Trophoblast cell (in vitro differentiated cells and primary cell): Measurements from ENCODE around the gene PRICKLE1.
"Not testable (repeated sequence)": the region's sequence is repeated elsewhere in the genome, so short reads cannot be mapped to it uniquely, and the experiment has no call there.

Experiments used
- DNase-seq, 2 donors: peaks; one replicate each; pipeline ENCODE4 v3.0.0-alpha.2; 2016
- H2AFZ ChIP-seq: 2 replicates; pipeline ENCODE4 v1.6.1; 2013; ENCODE audit warnings: low read length, moderate library complexity, mild to moderate bottlenecking; ENCODE audit not compliant: insufficient read depth, poor library complexity
- H2AK5ac ChIP-seq: 2 replicates; pipeline ENCODE4 v1.6.1; 2013; ENCODE audit warnings: mild to moderate bottlenecking, low read length
- H2BK120ac ChIP-seq: 2 replicates; pipeline ENCODE4 v1.6.1; 2013; ENCODE audit warnings: low read length, mild to moderate bottlenecking, moderate library complexity; ENCODE audit not compliant: insufficient read depth, poor library complexity
- H2BK12ac ChIP-seq: 2 replicates; pipeline ENCODE4 v1.6.1; 2013; ENCODE audit warnings: mild to moderate bottlenecking, low read length, moderate library complexity
- H2BK5ac ChIP-seq: 2 replicates; pipeline ENCODE4 v1.6.1; 2013; ENCODE audit warnings: low read length, low read depth, moderate library complexity, mild to moderate bottlenecking; ENCODE audit not compliant: poor library complexity
- H3K14ac ChIP-seq: 2 replicates; pipeline ENCODE4 v1.6.1; 2013; ENCODE audit warnings: mild to moderate bottlenecking, low read length
- H3K18ac ChIP-seq: 2 replicates; pipeline ENCODE4 v1.6.1; 2013; ENCODE audit warnings: mild to moderate bottlenecking, low read length
- H3K23ac ChIP-seq: 2 replicates; pipeline ENCODE4 v1.6.1; 2013; ENCODE audit warnings: low read length
- H3K27ac ChIP-seq: 2 replicates; pipeline ENCODE4 v1.5.1; 2013; ENCODE audit warnings: low read depth, mild to moderate bottlenecking, inconsistent platforms, low read length, moderate library complexity
- H3K27me3 ChIP-seq: 2 replicates; pipeline ENCODE4 v1.6.1; 2013; ENCODE audit warnings: inconsistent platforms, mild to moderate bottlenecking, low read length, moderate library complexity; ENCODE audit not compliant: insufficient read depth
- H3K36me3 ChIP-seq, 2 experiments: 1 replicate in 1 of 2; 2 replicates in 1 of 2; pipeline ENCODE4 v1.6.1; 2013; ENCODE audit warnings: low read length in 2 of 2, mild to moderate bottlenecking in 2 of 2, moderate library complexity in 1 of 2; ENCODE audit not compliant: insufficient read depth in 2 of 2, control insufficient read depth in 1 of 2
- H3K4ac ChIP-seq: 2 replicates; pipeline ENCODE4 v1.6.1; 2013; ENCODE audit warnings: low read depth, mild to moderate bottlenecking, low read length, moderate library complexity
- H3K4me1 ChIP-seq, 2 experiments: 1 replicate in 1 of 2; 2 replicates in 1 of 2; pipeline ENCODE4 v1.6.1; 2013; ENCODE audit warnings: low read length in 2 of 2, mild to moderate bottlenecking in 2 of 2, moderate library complexity in 1 of 2; ENCODE audit not compliant: insufficient read depth in 2 of 2, control insufficient read depth in 1 of 2
- H3K4me2 ChIP-seq: 2 replicates; pipeline ENCODE4 v1.6.1; 2013; ENCODE audit warnings: inconsistent platforms, mild to moderate bottlenecking, low read length, moderate library complexity
- H3K4me3 ChIP-seq: 2 replicates; pipeline ENCODE4 v1.5.1; 2013; ENCODE audit warnings: mild to moderate bottlenecking, low read depth, low read length, inconsistent platforms
- H3K79me1 ChIP-seq: one replicate; pipeline ENCODE4 v1.6.1; 2013; ENCODE audit warnings: low read length
- H3K79me2 ChIP-seq: 2 replicates; pipeline ENCODE4 v1.6.1; 2013; ENCODE audit warnings: low read length, mild to moderate bottlenecking; ENCODE audit not compliant: control insufficient read depth, insufficient read depth, poor library complexity
- H3K9ac ChIP-seq: 2 replicates; pipeline ENCODE4 v1.6.1; 2013; ENCODE audit warnings: mild to moderate bottlenecking, low read length
- H3K9me3 ChIP-seq: 2 replicates; pipeline ENCODE4 v1.6.1; 2013; ENCODE audit warnings: low read depth, mild to moderate bottlenecking, control low read depth, inconsistent platforms, low read length; ENCODE audit not compliant: insufficient read depth
- H4K12ac ChIP-seq: 2 replicates; pipeline ENCODE4 v1.6.1; 2013; ENCODE audit warnings: low read depth, mild to moderate bottlenecking, low read length, moderate library complexity
- H4K8ac ChIP-seq: 2 replicates; pipeline ENCODE4 v1.6.1; 2013; ENCODE audit warnings: low read depth, mild to moderate bottlenecking, low read length, moderate library complexity
- H4K91ac ChIP-seq: one replicate; pipeline ENCODE4 v1.6.1; 2013; ENCODE audit warnings: low read depth, mild to moderate bottlenecking, low read length, moderate library complexity
- WGBS: extraction: QIAGEN DNeasy Blood & Tissue Kit; methylation state at CpG from one replicate; pipeline ENCODE4 v1.1.7; 2013; ENCODE audit warnings: missing lambda C conversion rate; ENCODE audit not compliant: insufficient read length, insufficient coverage; ENCODE audit errors: extremely low coverage; 5-methylcytosine and 5-hydroxymethylcytosine counted together

The PRICKLE1 gene

DNA sequence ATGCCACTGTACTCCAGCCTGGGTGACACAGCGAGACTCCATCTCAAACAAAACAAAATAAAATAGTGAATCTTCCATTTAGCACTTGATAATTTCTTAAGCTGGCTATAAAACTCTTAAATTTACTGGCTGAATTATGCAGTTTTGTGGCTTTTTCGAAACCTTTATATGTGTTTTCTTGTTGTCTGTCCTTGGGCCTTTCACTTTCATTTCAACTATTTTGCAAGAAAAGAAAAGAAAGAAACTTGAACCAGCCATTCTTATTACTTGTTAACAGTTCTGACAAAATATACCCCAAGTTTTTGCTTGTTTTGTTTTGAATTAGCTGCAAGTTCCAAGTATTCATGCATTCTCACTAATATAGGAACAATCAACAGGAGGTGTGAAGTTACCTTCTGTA is 42.8 kb downstream of the PRICKLE1 start:
- H4K12ac ChIP-seq, result no peak overlapping the region
- no peak overlapping the region for H3K14ac ChIP-seq
- no peak overlapping the region for H4K91ac ChIP-seq
- H3K4me1 ChIP-seq, result no peaks in the 10 kb centered on the region
- H2BK120ac ChIP-seq, result no peak overlapping the region
- H2BK5ac ChIP-seq, result no peak overlapping the region
- H3K9me3 ChIP-seq, result no peaks in the 10 kb centered on the region
- H3K79me1 ChIP-seq, result no peaks in the 10 kb centered on the region
- H3K27ac ChIP-seq, result no peak overlapping the region
- no peak overlapping the region for H4K8ac ChIP-seq
- no peaks in the 10 kb centered on the region for H3K27me3 ChIP-seq
- WGBS, result no CpG with 5 or more reads among the region's 2 CpGs
- H3K23ac ChIP-seq, result no peak overlapping the region
- H3K9ac ChIP-seq, result no peak overlapping the region
- H3K4ac ChIP-seq, result no peak overlapping the region
- H2BK12ac ChIP-seq, result no peak overlapping the region
- H3K4me3 ChIP-seq, result no peak overlapping the region
- DNase-seq, result no peak
- no peaks in the 10 kb centered on the region for H3K79me2 ChIP-seq
- no peak overlapping the region for H2AK5ac ChIP-seq
- H2AFZ ChIP-seq, result no peak overlapping the region
- H3K18ac ChIP-seq, result no peak overlapping the region
- H3K36me3 ChIP-seq, result no peaks in the 10 kb centered on the region
- no peak overlapping the region for H3K4me2 ChIP-seq

- Histone ChIP-seq H3K23ac (no peak overlapping the region), H4K12ac (no peak overlapping the region), H4K8ac (no peak overlapping the region), H2BK5ac (no peak overlapping the region), H3K4me2 (no peak overlapping the region), H4K91ac (no peak overlapping the region), H3K79me2 (no peaks in the 10 kb centered on the region), H3K9ac (no peak overlapping the region), H3K27me3 (no peaks in the 10 kb centered on the region), H3K27ac (no peak overlapping the region), H3K14ac (no peak overlapping the region), H2AFZ (no peak overlapping the region), H2BK120ac (no peak overlapping the region), H3K9me3 (no peaks in the 10 kb centered on the region), H2AK5ac (no peak overlapping the region), H2BK12ac (no peak overlapping the region), H3K18ac (no peak overlapping the region), H3K4me1 (no peaks in the 10 kb centered on the region), H3K4me3 (no peak overlapping the region), H3K36me3 (no peaks in the 10 kb centered on the region), H3K79me1 (no peaks in the 10 kb centered on the region), H3K4ac (no peak overlapping the region)
- DNase-seq, result no peak
- WGBS, result no CpG with 5 or more reads among the region's 2 CpGs
Measured at GRCh38 chr12:42541965-42542364, 47.6 kb downstream of the PRICKLE1 start.

DNA sequence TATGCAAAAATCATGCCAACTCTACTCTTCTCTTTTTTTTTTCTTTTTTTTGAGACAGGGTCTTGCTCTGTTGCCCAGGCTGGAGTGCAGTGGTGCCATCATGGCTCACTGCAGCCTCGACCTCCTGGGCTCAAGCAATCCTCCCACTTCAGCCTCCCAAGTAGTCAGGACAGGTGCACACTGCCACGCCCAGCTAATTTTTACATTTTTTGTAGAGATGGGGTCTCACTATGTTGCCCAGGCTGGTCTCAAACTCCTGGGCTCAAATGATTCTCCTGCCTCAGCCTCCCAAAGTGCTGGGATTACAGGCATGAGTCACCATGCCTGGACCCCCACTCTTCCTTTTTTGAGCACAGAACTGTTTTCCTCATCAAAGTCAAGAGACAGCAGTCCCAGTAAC is 48.2 kb downstream of the PRICKLE1 start:
- H3K27me3 ChIP-seq, H3K4me1 ChIP-seq, H2BK5ac ChIP-seq, H3K23ac ChIP-seq, H2BK120ac ChIP-seq, H3K18ac ChIP-seq, H3K9ac ChIP-seq, H3K79me1 ChIP-seq, H2BK12ac ChIP-seq, H2AFZ ChIP-seq, H3K79me2 ChIP-seq, H3K14ac ChIP-seq, H4K12ac ChIP-seq, H4K8ac ChIP-seq, H3K36me3 ChIP-seq, H3K4me2 ChIP-seq, DNase-seq, H3K9me3 ChIP-seq, H4K91ac ChIP-seq, H3K27ac ChIP-seq, H3K4me3 ChIP-seq, H2AK5ac ChIP-seq, H3K4ac ChIP-seq: not testable (repeated sequence)
- WGBS, result no CpG with 5 or more reads among the region's 2 CpGs

- H3K18ac ChIP-seq, result no peak overlapping the region
- no peak overlapping the region for H4K12ac ChIP-seq
- no peak overlapping the region for H4K8ac ChIP-seq
- H2AFZ ChIP-seq, result no peak overlapping the region
- no peak overlapping the region for H3K4me2 ChIP-seq
- no peaks in the 10 kb centered on the region for H3K27me3 ChIP-seq
- no peak overlapping the region for H2AK5ac ChIP-seq
- H3K4me1 ChIP-seq, result no peaks in the 10 kb centered on the region
- no peak overlapping the region for H3K9ac ChIP-seq
- no peak overlapping the region for H2BK5ac ChIP-seq
- H3K4ac ChIP-seq, result no peak overlapping the region
- H2BK120ac ChIP-seq, result no peak overlapping the region
- no peak overlapping the region for H3K14ac ChIP-seq
- no peak overlapping the region for H4K91ac ChIP-seq
- WGBS, result no CpG with 5 or more reads among the region's 1 CpG
- no peak overlapping the region for H2BK12ac ChIP-seq
- no peak for DNase-seq
- no peaks in the 10 kb centered on the region for H3K79me1 ChIP-seq
- no peaks in the 10 kb centered on the region for H3K79me2 ChIP-seq
- H3K9me3 ChIP-seq, result no peaks in the 10 kb centered on the region
- no peak overlapping the region for H3K23ac ChIP-seq
- H3K4me3 ChIP-seq, result no peak overlapping the region
- no peaks in the 10 kb centered on the region for H3K36me3 ChIP-seq
- no peak overlapping the region for H3K27ac ChIP-seq
Measured at GRCh38 chr12:42539696-42540095, 49.9 kb downstream of the PRICKLE1 start.
